ENCODE data around the gene ARPC1B.
A peak's percentile ranks its signal among the peaks of the same experiment; 100 is the strongest.

GRCh38 chr7:99387912-99388311 lies 13.4 kb downstream of the ARPC1B start:
- TF ChIP-seq CTCF (IDR thresholded peaks at IDR 0.05 in 8 of 11, conservative IDR thresholded peaks at IDR 0.05 in 3 of 11) = no peak
- TF ChIP-seq POLR2AphosphoS5 (IDR thresholded peaks at IDR 0.05) = peak in 2 of 3 donors; percentile 44 to 74
